Tongue (tissue), 2 donors: Measurements from ENCODE around the gene DNM1L. TPM values are rescaled to one million over a fixed set of nuclear protein-coding genes. Genes with fewer than 3 reads are reported as not detected.
A peak's percentile ranks its signal among the peaks of the same experiment; 100 is the strongest.

ENCODE experiments used
- DNase-seq: peaks from one replicate; pipeline ENCODE4 v3.0.0-alpha.2; 2015
- total RNA-seq: library from RNA; depleted of rRNA; stranded (reverse); fragments of >200 nt; gene quantifications from one replicate; pipeline ENCODE4 v1.2.3, GENCODE V29; 2014

DNM1L gene
- total RNA-seq, result 84.6 TPM

DNA sequence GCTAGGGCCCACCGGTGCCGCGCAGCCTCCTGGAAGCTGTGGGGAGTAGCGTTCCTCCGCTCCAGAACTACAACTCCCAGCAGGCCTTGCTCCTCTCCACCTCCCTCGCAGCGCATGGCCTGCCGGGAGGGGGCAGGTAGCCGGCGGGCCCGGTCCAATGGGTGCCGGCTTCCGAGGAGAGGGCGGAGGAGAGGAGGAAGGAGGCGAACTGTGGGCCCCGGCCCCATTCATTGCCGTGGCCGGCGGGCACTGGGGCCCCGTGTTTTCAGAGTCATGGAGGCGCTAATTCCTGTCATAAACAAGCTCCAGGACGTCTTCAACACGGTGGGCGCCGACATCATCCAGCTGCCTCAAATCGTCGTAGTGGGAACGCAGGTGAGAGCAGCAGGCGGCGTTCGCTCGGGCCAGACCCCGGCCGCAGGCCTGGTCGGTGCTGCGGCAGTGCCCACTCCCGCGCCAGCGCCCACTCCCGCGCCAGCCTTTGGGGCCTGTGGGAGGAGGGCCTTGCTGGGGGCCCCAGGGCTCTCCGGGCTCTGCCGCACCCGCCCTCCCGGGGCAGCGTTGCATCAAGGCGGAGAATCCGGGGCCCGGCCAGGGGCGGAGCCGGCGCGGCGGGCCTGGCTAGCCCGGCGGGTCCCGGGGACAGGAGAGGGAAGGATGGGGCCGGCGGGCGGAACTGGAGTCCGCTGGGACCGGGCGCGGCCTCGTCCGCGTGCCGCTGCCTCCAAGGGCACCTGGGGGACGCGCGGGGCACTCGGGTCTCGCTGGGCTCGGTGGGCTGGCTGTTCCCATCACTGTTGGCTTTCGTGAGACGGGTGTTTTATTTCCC lies at the start of gene DNM1L:
Gene DNM1L, plus strand, starts transcription at position 211 of the 829 bp plus-strand sequence. Its CDS starts 63 bp downstream, at position 274.
- peak; percentile 98 for DNase-seq

DNA sequence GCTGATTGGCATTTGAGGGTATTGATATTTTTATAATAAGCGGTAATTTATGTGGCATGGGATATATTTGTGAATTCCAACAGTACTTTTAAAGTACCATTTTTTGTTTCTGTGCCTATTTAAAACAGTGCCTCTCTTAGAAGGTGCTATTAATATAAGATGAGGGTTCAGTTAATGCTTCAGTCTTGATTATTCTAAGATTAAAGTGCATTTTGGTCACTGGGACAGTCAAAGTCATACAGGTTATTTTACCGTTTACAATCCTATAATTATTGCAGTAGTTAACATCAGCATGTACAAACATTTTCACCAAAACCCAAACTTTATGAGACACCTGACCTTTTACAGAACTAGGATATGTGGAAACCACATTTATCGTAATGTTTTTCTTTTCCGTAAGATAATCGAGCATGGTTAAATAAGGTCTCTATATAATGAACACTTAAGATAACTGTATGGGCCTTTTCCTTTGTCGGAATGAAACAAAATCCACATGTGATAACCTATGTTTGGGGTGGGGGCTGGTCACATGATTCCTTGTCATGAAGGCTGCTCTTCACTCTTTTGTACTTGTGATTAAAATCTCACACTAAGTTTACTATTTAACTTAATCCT lies 37.7 kb upstream of the DNM1L start:
- DNase-seq, result no peak

- DNase-seq, result no peak
Measured at GRCh38 chr12:32644431-32644830, 34.7 kb upstream of the DNM1L start.

DNA sequence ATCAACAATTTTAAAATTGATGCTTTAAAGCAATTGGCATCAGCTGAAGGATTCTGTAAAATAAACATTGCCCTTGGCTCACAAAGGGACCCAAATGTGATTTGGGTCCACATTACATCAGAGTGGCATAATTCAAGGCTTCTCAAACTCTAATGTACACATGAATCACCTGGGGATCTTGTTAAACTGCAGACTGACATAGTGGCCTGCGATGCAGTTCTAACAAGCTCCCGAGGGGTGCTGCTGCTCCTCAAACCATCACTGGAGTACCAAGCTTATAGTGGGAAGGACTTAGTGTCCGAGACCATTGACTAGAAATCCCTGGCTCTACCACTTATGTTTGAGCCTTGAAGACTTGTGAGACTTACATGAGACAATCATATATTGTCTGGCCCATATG lies 31.8 kb upstream of the DNM1L start:
- no peak for DNase-seq

- no peak for DNase-seq
Measured at GRCh38 chr12:32650508-32650907, 28.6 kb upstream of the DNM1L start.

GRCh38 chr12:32651151-32651955 lies 27.7 kb upstream of the DNM1L start:
- DNase-seq, result no peak

- DNase-seq, result no peak
Measured at GRCh38 chr12:32651956-32652210, 27.2 kb upstream of the DNM1L start.

GRCh38 chr12:32659908-32660440 lies 19.1 kb upstream of the DNM1L start:
- peak; percentile 13 for DNase-seq

DNA sequence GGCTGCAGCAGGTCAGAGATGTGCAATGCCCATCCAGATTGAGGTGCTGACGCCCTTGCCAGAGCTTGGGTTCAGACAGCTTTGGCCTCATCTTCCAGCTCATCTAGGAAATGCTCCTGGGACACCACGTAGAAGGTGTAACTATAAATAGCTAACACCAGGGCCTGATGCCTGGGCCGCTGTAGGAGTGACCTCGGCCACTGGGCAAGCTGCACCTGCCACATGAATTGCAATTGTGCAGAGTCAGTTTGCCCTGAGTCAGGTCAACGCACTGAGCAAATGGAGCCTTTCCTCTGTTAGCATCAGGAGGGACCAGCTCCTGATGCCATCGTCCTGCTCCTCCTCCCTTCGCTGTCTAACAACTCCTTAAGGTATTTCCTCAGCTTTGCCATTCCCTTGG lies 17.4 kb upstream of the DNM1L start:
- no peak for DNase-seq

DNA sequence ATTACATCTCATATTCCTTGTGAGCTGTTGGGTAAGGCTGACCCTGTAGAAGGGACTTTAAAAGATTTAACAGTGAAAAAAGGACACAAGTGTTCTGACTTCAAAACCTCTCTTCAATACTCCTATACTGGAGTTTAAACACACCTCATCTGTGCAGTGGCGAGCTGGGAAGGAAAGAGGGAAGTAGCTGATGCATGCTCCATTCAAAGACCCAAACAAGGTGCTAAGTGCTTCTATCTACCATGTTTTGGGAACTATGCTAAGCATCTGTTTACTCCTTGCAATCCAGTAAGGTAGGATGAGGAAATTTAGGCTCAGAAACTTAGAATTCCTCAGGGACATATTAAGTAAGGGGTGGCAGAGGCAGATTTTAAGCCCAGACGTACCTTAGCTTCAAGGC lies 16.4 kb upstream of the DNM1L start:
- DNase-seq, result no peak

DNA sequence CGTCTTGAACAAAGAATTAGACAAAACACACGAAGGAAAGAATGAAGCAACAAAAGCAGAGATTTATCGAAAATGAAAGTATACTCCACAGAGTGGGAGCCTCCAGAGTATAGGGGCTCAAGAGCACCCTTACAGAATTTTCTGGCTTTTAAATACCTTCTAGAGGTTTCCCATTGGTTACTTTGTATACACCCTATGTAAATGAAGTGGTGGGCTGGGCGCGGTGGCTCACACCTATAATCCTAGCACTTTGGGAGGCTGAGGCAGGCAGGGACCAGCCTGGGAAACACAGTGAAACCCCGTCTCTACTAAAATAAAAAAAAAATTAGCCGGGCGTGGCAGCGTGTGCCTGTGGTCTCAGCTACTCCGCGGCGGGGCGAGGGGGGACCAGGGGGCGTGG lies 13.1 kb upstream of the DNM1L start:
- DNase-seq, result no peak

GRCh38 chr12:32669584-32669983 lies 9.5 kb upstream of the DNM1L start:
- DNase-seq, result no peak

GRCh38 chr12:32671930-32672780 lies 6.9 kb upstream of the DNM1L start:
- DNase-seq, result peak; percentile 96

- no peak for DNase-seq
Measured at GRCh38 chr12:32679920-32680237, 778 bp downstream of the DNM1L start.

- DNase-seq, result no peak
Measured at GRCh38 chr12:32680787-32681186, 1.7 kb downstream of the DNM1L start.

DNA sequence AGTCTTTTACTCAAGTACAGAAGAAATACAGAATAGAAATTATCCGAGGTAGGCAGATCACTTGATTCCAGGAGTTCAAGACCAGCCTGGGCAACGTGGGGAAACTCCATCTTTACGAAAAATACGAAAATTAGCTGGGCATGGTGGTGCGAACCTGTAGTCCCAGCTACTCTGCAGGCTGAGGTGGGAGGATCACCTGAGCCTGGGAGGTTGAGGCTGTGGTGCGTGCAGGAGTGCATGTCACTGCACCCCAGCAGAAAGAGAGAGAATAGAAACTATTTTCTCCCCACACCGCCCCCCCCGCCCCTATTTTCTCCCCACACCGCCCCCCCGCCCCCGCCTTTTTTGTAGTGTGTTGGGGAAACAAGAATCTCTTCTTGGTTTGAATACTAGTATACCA lies 2.2 kb downstream of the DNM1L start:
- no peak for DNase-seq

GRCh38 chr12:32686340-32686739 lies 7.2 kb downstream of the DNM1L start:
- no peak for DNase-seq

GRCh38 chr12:32688786-32689185 lies 9.7 kb downstream of the DNM1L start:
- DNase-seq, result no peak

DNA sequence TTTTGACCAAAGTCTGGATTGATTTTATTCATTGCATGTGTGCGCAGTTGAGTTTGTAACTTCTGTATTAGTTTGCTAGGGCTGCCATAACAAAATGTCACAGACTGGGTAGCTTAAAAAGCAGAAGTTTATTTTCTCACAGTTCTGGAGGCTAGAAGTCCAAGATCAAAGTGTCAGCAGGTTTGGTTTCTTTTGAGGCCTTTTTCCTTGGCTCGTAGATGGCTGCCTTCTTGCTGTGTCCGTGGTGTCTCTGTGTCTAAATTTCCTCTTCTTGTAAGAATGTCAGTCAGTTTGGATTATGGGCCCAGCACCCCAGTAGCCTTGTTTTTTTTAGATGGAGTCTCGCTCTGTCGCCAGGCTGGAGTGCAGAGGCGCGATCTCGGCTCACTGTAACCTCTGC lies 11.8 kb downstream of the DNM1L start:
- DNase-seq, result no peak

DNA sequence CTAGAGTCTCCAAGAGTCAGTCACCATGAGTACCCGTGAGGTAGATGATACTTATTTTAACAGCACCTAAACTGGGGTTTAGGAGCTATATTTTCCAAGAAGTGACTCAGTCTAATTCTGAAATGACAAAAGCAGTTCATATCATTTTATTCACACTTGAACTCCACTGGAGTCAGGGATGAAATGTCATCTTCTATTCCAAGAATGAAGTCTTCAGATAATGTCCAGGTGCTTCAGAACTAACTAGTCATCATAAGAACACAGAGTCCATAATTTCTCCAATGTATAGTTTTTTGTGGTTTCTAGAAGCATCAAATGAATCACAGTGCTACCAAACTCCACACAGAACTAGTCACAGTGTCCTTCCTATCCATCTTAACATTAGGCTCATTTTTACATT lies 13.3 kb downstream of the DNM1L start:
- no peak for DNase-seq

DNA sequence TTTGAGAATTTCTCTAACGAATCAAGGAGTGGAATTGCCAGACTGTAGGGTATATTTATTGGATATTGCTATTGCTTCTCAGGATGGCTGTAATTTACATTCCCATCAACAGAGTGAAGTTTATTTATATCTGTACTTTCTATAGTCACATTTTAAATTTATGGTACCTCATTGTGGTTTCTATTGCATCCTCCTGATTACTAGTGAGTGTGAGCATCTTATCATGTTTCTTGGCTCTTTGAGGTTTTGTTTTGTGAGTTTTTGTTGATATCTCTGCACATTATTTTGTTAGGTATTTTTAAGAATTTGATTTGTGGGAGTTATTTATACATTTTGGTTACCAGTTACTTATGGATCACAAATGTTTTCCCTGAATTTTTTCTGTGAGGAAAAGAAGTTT lies 13.9 kb downstream of the DNM1L start:
- no peak for DNase-seq

- no peak for DNase-seq
Measured at GRCh38 chr12:32695787-32696186, 16.7 kb downstream of the DNM1L start.
